GM21576 (cell line): ENCODE data around the gene FCER1G.

Source experiments
- ATAC-seq: cut with Tn5 transposase; IDR thresholded peaks from one replicate; pipeline ENCODE4 v1.9.1; 2021; ENCODE audit warnings: mild to moderate bottlenecking, moderate library complexity; ENCODE audit not compliant: unreplicated experiment

Gene FCER1G

GRCh38 chr1:161260376-161261260, 45.5 kb downstream of the FCER1G start:
- no peak for ATAC-seq

GRCh38 chr1:161261261-161262235, 46.5 kb downstream of the FCER1G start:
- ATAC-seq = no peak

- no peak for ATAC-seq
Observed at GRCh38 chr1:161265305-161265704, 50.2 kb downstream of the FCER1G start.

- no peak for ATAC-seq
Observed at GRCh38 chr1:161266202-161266601, 51.1 kb downstream of the FCER1G start.

- ATAC-seq = no peak
Observed at GRCh38 chr1:161266836-161267235, 51.7 kb downstream of the FCER1G start.

- no peak for ATAC-seq
Observed at GRCh38 chr1:161267321-161267720, 52.2 kb downstream of the FCER1G start.
